Measurements from ENCODE around the gene SNX8.

SNX8 gene

GRCh38 chr7:2211926-2212325 is 102.3 kb downstream of the SNX8 start:
- H3K27me3 ChIP-seq (ENCODE audit: insufficient read depth, low read length): no peaks in the 10 kb centered on the region
- no peaks in the 10 kb centered on the region for H3K79me2 ChIP-seq (ENCODE audit: control insufficient read depth, insufficient read depth, low read length, unreplicated experiment)
- H2AFZ ChIP-seq (ENCODE audit: low read length, unreplicated experiment): no peak overlapping the region
- H3K36me3 ChIP-seq (ENCODE audit: insufficient read depth, low read length): peaks cover 15% of the 10 kb centered on the region; the same call in 1 of the 2 replicates
- H3K27ac ChIP-seq (ENCODE audit: low read depth, low read length): no peak overlapping the region
- H3K4me3 ChIP-seq (ENCODE audit: low read depth, low read length): no peak overlapping the region
- no peaks in the 10 kb centered on the region for H3K4me1 ChIP-seq (ENCODE audit: control insufficient read depth, insufficient read depth, low read length, unreplicated experiment)

- H3K27ac ChIP-seq (ENCODE audit: low read depth, low read length): no peak overlapping the region
- no peaks in the 10 kb centered on the region for H3K4me1 ChIP-seq (ENCODE audit: control insufficient read depth, insufficient read depth, low read length, unreplicated experiment)
- no peak overlapping the region for H3K4me3 ChIP-seq (ENCODE audit: low read depth, low read length)
- H3K36me3 ChIP-seq (ENCODE audit: insufficient read depth, low read length): peaks cover 15% of the 10 kb centered on the region; the same call in 1 of the 2 replicates
- no peaks in the 10 kb centered on the region for H3K79me2 ChIP-seq (ENCODE audit: control insufficient read depth, insufficient read depth, low read length, unreplicated experiment)
- H3K27me3 ChIP-seq (ENCODE audit: insufficient read depth, low read length): no peaks in the 10 kb centered on the region
- H2AFZ ChIP-seq (ENCODE audit: low read length, unreplicated experiment): no peak overlapping the region
Observed at GRCh38 chr7:2211259-2211880, 102.9 kb downstream of the SNX8 start.

- Histone ChIP-seq H3K4me3 (ENCODE audit: low read depth, low read length) (no peak overlapping the region), H3K27ac (ENCODE audit: low read depth, low read length) (no peak overlapping the region), H3K79me2 (ENCODE audit: control insufficient read depth, insufficient read depth, low read length, unreplicated experiment) (no peaks in the 10 kb centered on the region), H3K27me3 (ENCODE audit: insufficient read depth, low read length) (no peaks in the 10 kb centered on the region), H3K4me1 (ENCODE audit: control insufficient read depth, insufficient read depth, low read length, unreplicated experiment) (no peaks in the 10 kb centered on the region), H2AFZ (ENCODE audit: low read length, unreplicated experiment) (no peak overlapping the region), H3K36me3 (ENCODE audit: insufficient read depth, low read length) (peaks cover 15% of the 10 kb centered on the region; the same call in 1 of the 2 replicates)
Observed at GRCh38 chr7:2210551-2211258, 103.5 kb downstream of the SNX8 start.

GRCh38 chr7:2209961-2210323 is 104.3 kb downstream of the SNX8 start:
- H3K27ac ChIP-seq (ENCODE audit: low read depth, low read length): no peak overlapping the region
- H3K79me2 ChIP-seq (ENCODE audit: control insufficient read depth, insufficient read depth, low read length, unreplicated experiment): no peaks in the 10 kb centered on the region
- peaks cover 15% of the 10 kb centered on the region; the same call in 1 of the 2 replicates for H3K36me3 ChIP-seq (ENCODE audit: insufficient read depth, low read length)
- no peaks in the 10 kb centered on the region for H3K27me3 ChIP-seq (ENCODE audit: insufficient read depth, low read length)
- H3K4me1 ChIP-seq (ENCODE audit: control insufficient read depth, insufficient read depth, low read length, unreplicated experiment): no peaks in the 10 kb centered on the region
- H2AFZ ChIP-seq (ENCODE audit: low read length, unreplicated experiment): no peak overlapping the region
- no peak overlapping the region for H3K4me3 ChIP-seq (ENCODE audit: low read depth, low read length)

DNA sequence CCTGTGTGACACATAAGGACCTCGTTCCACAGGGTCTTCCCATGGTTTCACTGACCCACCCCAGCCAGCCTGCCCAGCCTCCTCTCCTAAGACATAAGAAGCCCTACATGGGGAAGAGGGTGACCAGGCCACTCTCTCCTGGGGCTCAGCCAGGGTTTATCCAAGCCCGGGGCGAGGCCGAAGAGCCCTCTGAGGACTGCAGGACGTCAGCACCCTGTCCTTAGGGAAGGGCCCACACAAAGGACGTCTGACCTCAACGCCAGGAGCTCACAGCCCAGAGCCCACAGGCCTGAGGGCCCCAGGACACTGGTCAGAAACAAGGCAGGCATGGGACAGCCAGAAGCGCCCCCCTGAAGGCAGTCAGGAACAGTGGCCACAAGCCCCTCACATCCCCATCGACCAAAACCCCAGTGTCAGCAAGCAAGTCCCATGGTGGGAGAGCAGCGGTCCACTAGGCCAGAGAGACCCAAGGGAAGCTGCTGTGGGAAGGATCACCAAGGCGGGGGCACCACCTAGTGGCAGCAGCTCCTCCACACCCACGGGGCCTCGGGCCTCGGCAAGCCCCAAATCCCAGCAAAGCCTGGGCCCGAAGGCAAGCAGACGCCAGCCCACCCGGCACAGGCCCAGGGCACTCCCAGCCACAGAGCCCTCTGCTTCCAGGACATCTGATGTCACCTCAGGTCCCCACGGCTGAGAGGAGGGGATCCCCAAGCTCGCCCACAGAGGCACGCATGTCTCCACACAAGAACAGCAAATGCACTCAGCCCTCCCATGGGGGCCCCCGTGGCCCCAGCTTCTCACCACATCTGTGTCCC is 104.9 kb downstream of the SNX8 start:
- no peaks in the 10 kb centered on the region for H3K27me3 ChIP-seq (ENCODE audit: insufficient read depth, low read length)
- H3K27ac ChIP-seq (ENCODE audit: low read depth, low read length): no peak overlapping the region
- H3K79me2 ChIP-seq (ENCODE audit: control insufficient read depth, insufficient read depth, low read length, unreplicated experiment): no peaks in the 10 kb centered on the region
- no peaks in the 10 kb centered on the region for H3K4me1 ChIP-seq (ENCODE audit: control insufficient read depth, insufficient read depth, low read length, unreplicated experiment)
- no peak overlapping the region for H3K4me3 ChIP-seq (ENCODE audit: low read depth, low read length)
- H3K36me3 ChIP-seq (ENCODE audit: insufficient read depth, low read length): peaks cover 11% of the 10 kb centered on the region; the same call in 1 of the 2 replicates
- H2AFZ ChIP-seq (ENCODE audit: low read length, unreplicated experiment): no peak overlapping the region

DNA sequence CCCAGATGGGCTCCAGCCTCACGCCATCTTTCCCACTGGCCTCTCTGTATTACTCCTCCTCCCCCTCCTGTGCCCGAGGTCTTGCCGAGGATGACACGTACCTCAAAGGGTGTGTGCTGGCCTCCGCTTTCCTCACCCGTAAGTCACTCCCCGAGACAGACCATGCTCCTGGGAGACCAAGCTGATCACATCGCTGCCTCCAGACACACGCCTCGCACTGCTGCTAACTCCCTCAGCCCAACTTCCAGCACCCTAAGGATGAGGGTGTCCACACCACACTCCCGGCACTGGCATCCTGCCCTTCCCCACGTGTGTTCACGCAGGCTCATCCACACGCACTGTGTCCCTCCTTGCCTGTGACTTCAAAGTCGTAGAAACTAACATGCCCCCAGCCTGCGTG is 105.5 kb downstream of the SNX8 start:
- no peaks in the 10 kb centered on the region for H3K27me3 ChIP-seq (ENCODE audit: insufficient read depth, low read length)
- H2AFZ ChIP-seq (ENCODE audit: low read length, unreplicated experiment): no peak overlapping the region
- no peaks in the 10 kb centered on the region for H3K4me1 ChIP-seq (ENCODE audit: control insufficient read depth, insufficient read depth, low read length, unreplicated experiment)
- H3K36me3 ChIP-seq (ENCODE audit: insufficient read depth, low read length): peaks cover 6% of the 10 kb centered on the region; the same call in 1 of the 2 replicates
- H3K27ac ChIP-seq (ENCODE audit: low read depth, low read length): no peak overlapping the region
- no peaks in the 10 kb centered on the region for H3K79me2 ChIP-seq (ENCODE audit: control insufficient read depth, insufficient read depth, low read length, unreplicated experiment)
- H3K4me3 ChIP-seq (ENCODE audit: low read depth, low read length): no peak overlapping the region

DNA sequence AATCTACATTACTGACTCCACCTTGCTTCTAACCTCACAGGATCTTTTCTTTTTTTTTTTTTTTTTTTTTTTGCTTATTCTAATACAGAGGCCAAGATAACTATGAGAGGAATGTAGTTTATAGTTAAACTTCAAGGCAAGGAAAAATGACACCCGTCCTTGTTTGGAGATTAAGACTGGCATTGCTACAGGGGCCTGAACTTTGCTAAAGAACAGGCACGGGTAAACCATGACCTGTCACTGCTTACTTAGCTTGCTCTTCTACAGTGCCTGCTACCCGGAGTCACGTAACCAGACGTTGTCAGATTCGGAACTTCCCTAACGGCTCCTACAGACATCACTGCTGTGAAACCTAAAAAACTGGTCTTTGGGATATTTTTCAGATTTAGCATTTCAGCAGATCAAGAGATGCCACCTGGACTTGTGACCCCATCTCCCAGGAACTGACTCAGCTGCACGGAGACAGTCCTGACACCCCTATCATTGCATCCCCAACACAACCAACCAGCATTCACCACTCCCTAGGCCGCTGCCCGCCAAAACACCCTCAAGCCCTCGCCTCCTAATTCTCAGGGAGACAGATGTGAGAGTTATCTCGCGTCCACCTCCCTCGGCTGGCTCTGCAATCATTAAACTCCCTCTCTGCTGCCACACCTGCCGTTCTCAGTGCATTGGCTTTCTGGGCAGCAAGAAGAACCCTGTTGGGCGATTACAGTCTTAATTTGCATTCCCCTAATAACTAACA is 109.0 kb downstream of the SNX8 start:
- H3K36me3 ChIP-seq (ENCODE audit: insufficient read depth, low read length): no peaks in the 10 kb centered on the region

DNA sequence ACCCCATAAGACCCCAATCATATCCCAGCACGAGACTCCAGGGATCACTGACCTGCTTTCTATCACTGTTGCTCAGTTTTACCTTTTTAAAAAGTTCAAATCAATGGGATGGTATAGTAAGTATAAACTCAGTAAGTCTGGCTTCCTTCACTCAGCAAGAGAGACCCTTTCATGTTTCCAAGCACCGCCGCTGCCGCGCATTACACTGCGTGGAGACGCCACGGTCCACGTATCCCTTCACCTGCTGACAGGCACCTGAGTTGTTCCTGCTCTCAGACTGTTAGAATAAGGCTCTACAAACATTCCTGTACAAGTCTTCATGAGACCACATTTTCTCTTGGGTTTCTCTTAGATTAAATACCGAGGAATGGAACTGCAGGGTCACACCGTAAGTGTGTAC is 109.8 kb downstream of the SNX8 start:
- no peak overlapping the region for H3K27ac ChIP-seq (ENCODE audit: low read depth, low read length)
- H3K79me2 ChIP-seq (ENCODE audit: control insufficient read depth, insufficient read depth, low read length, unreplicated experiment): no peaks in the 10 kb centered on the region
- H2AFZ ChIP-seq (ENCODE audit: low read length, unreplicated experiment): no peak overlapping the region

More for the DNA sequence above, 109.0 kb downstream of the SNX8 start:
- Histone ChIP-seq H2AFZ (ENCODE audit: low read length, unreplicated experiment) (no peak overlapping the region), H3K79me2 (ENCODE audit: control insufficient read depth, insufficient read depth, low read length, unreplicated experiment) (no peaks in the 10 kb centered on the region), H3K4me1 (ENCODE audit: control insufficient read depth, insufficient read depth, low read length, unreplicated experiment) (no peaks in the 10 kb centered on the region), H3K27ac (ENCODE audit: low read depth, low read length) (no peak overlapping the region), H3K4me3 (ENCODE audit: low read depth, low read length) (no peak overlapping the region), H3K27me3 (ENCODE audit: insufficient read depth, low read length) (no peaks in the 10 kb centered on the region)

DNA sequence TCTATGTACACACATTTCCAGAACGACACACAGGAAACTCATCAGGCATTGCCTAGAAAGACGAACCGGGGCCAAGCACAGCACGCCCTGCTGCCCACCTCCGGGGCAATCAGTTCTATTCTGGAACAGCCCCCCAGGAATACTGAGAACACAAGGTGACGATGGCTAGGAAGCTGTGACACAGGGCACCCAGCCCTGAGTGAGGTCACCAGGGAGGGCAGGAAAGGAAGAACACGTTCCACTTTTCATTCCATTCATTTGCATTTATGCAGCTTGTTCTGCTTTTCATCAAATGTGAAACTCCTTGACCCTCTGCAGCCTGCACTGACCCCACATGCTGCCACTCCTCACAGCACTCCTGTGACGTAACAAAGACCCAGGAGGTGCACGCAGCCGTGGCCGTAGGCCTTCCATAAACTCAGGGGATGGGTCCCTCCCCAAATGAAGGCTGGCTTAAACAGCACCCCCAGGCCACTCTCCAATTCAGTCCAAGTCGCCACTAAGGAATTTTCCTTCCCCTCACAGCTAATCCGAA is 110.4 kb downstream of the SNX8 start:
- Histone ChIP-seq H3K36me3 (ENCODE audit: insufficient read depth, low read length) (peaks cover 6% of the 10 kb centered on the region; the same call in 1 of the 2 replicates), H3K4me1 (ENCODE audit: control insufficient read depth, insufficient read depth, low read length, unreplicated experiment) (no peaks in the 10 kb centered on the region), H2AFZ (ENCODE audit: low read length, unreplicated experiment) (no peak overlapping the region), H3K27ac (ENCODE audit: low read depth, low read length) (no peak overlapping the region), H3K27me3 (ENCODE audit: insufficient read depth, low read length) (no peaks in the 10 kb centered on the region), H3K4me3 (ENCODE audit: low read depth, low read length) (no peak overlapping the region), H3K79me2 (ENCODE audit: control insufficient read depth, insufficient read depth, low read length, unreplicated experiment) (no peaks in the 10 kb centered on the region)

More for the DNA sequence above, 109.8 kb downstream of the SNX8 start:
- Histone ChIP-seq H3K36me3 (ENCODE audit: insufficient read depth, low read length) (no peaks in the 10 kb centered on the region), H3K4me1 (ENCODE audit: control insufficient read depth, insufficient read depth, low read length, unreplicated experiment) (no peaks in the 10 kb centered on the region), H3K27me3 (ENCODE audit: insufficient read depth, low read length) (no peaks in the 10 kb centered on the region), H3K4me3 (ENCODE audit: low read depth, low read length) (no peak overlapping the region)
